Astrocyte (in vitro differentiated cells and primary cell): ENCODE results near the gene MAP1A. TPM values are rescaled to one million over a fixed set of nuclear protein-coding genes. Genes with fewer than 3 reads are reported as not detected.
A peak's percentile ranks its signal among the peaks of the same experiment; 100 is the strongest.

Source experiments
- DNase-seq: peaks from one replicate; pipeline ENCODE4 v3.0.0-alpha.2; 2010; ENCODE audit warnings: low read depth
- FAIRE-seq: peaks from 2 replicates; lab custom pipeline; 2011; peaks lifted over from hg19 to GRCh38; lab: Jason Lieb, UNC
- H2AFZ ChIP-seq: 2 replicates; pipeline ENCODE4 v1.6.0; 2012; ENCODE audit warnings: low read depth, low read length, inconsistent platforms
- H3K27ac ChIP-seq: 2 replicates; pipeline ENCODE4 v1.5.1; 2011; ENCODE audit warnings: low read depth, low read length, inconsistent platforms
- H3K27me3 ChIP-seq: 2 replicates; pipeline ENCODE4 v1.6.0; 2011; ENCODE audit warnings: low read length, inconsistent platforms; ENCODE audit not compliant: insufficient read depth
- H3K36me3 ChIP-seq: 2 replicates; pipeline ENCODE4 v1.5.1; 2011; ENCODE audit warnings: low read length, inconsistent platforms; ENCODE audit not compliant: insufficient read depth
- H3K4me1 ChIP-seq: 2 replicates; pipeline ENCODE4 v1.5.1; 2011; ENCODE audit warnings: low read length, inconsistent platforms; ENCODE audit not compliant: insufficient read depth
- H3K4me2 ChIP-seq: 2 replicates; pipeline ENCODE4 v1.6.0; 2012; ENCODE audit warnings: low read length, inconsistent platforms
- H3K4me3 ChIP-seq: 2 replicates; pipeline ENCODE4 v1.5.1; 2011; ENCODE audit warnings: low read depth, mild to moderate bottlenecking, low read length, inconsistent platforms; ENCODE audit not compliant: insufficient read depth
- H3K79me2 ChIP-seq: 2 replicates; pipeline ENCODE4 v1.6.0; 2012; ENCODE audit warnings: mild to moderate bottlenecking, low read length, inconsistent platforms; ENCODE audit not compliant: insufficient read depth
- H3K9ac ChIP-seq: 2 replicates; pipeline ENCODE4 v1.6.0; 2012; ENCODE audit warnings: mild to moderate bottlenecking, low read length, inconsistent platforms
- H3K9me3 ChIP-seq: 2 replicates; pipeline ENCODE4 v1.5.1; 2012; ENCODE audit warnings: low read depth, mild to moderate bottlenecking, low read length, inconsistent platforms; ENCODE audit not compliant: insufficient read depth
- H4K20me1 ChIP-seq: 2 replicates; pipeline ENCODE4 v1.6.0; 2012; ENCODE audit warnings: low read length, inconsistent platforms; ENCODE audit not compliant: insufficient read depth
- H3K27ac Mint-ChIP-seq: one replicate; pipeline ENCODE4 v1.8.0; 2021; ENCODE audit warnings: mild to moderate bottlenecking, mixed read lengths; ENCODE audit not compliant: unreplicated experiment
- H3K27me3 Mint-ChIP-seq: one replicate; pipeline ENCODE4 v1.8.0; 2021; ENCODE audit warnings: low read depth, mixed read lengths; ENCODE audit not compliant: unreplicated experiment
- H3K36me3 Mint-ChIP-seq: one replicate; pipeline ENCODE4 v1.8.0; 2021; ENCODE audit warnings: low read depth, mixed read lengths; ENCODE audit not compliant: unreplicated experiment
- H3K4me1 Mint-ChIP-seq: one replicate; pipeline ENCODE4 v1.8.0; 2021; ENCODE audit warnings: low read depth, mixed read lengths; ENCODE audit not compliant: unreplicated experiment
- H3K4me3 Mint-ChIP-seq: one replicate; pipeline ENCODE4 v1.8.0; 2021; ENCODE audit warnings: mild to moderate bottlenecking, moderate library complexity, mixed read lengths; ENCODE audit not compliant: unreplicated experiment
- H3K9me3 Mint-ChIP-seq: one replicate; pipeline ENCODE4 v1.8.0; 2021; ENCODE audit warnings: mild to moderate bottlenecking, mixed read lengths; ENCODE audit not compliant: unreplicated experiment
- EZH2 ChIP-seq: IDR thresholded peaks from 2 replicates; pipeline ENCODE4 v1.6.1; 2012; ENCODE audit warnings: mild to moderate bottlenecking, low read length, inconsistent platforms; ENCODE audit not compliant: insufficient read depth
- total RNA-seq: library from RNA; stranded (reverse); gene quantifications from 2 replicates; pipeline ENCODE4 v1.2.1, GENCODE V29; 2021
- TF ChIP-seq, protein P1 (sequence below): IDR thresholded peaks from 2 replicates; pipeline ENCODE4 v1.5.1; 2011; ENCODE audit warnings: low read depth, mild to moderate bottlenecking, inconsistent platforms, low read length, moderate library complexity; ENCODE audit not compliant: insufficient read depth

MAP1A gene
- total RNA-seq, 1 donor from 2014 or later, result 142 TPM

DNA sequence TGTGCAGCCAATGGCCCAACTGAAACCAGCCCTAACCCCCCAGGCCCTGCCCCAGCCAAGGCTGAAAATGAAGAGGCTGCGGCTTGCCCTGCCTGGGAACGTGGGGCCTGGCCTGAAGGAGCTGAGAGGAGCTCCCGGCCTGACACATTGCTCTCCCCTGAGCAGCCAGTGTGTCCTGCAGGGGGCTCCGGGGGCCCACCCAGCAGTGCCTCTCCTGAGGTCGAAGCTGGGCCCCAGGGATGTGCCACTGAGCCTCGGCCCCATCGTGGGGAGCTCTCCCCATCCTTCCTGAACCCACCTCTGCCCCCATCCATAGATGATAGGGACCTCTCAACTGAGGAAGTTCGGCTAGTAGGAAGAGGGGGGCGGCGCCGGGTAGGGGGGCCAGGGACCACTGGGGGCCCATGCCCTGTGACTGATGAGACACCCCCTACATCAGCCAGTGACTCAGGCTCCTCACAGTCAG is 11.2 kb downstream of the MAP1A start:
- Mint-ChIP-seq H3K27me3 (no peaks in the 10 kb centered on the region), H3K36me3 (peaks cover 52% of the 10 kb centered on the region), H3K4me1 (peaks cover 13% of the 10 kb centered on the region), H3K27ac (no peak overlapping the region), H3K4me3 (no peak overlapping the region), H3K9me3 (peaks cover 6% of the 10 kb centered on the region)
- Histone ChIP-seq H3K9me3 (no peaks in the 10 kb centered on the region), H3K36me3 (peaks cover 23% of the 10 kb centered on the region), H4K20me1 (peaks cover 39% of the 10 kb centered on the region), H3K27me3 (no peaks in the 10 kb centered on the region), H2AFZ (no peak overlapping the region), H3K4me3 (no peak overlapping the region), H3K4me2 (no peak overlapping the region), H3K27ac (no peak overlapping the region), H3K79me2 (no peaks in the 10 kb centered on the region), H3K9ac (no peak overlapping the region), H3K4me1 (no peaks in the 10 kb centered on the region)
- no peak for TF ChIP-seq EZH2
- TF ChIP-seq, protein P1, sequence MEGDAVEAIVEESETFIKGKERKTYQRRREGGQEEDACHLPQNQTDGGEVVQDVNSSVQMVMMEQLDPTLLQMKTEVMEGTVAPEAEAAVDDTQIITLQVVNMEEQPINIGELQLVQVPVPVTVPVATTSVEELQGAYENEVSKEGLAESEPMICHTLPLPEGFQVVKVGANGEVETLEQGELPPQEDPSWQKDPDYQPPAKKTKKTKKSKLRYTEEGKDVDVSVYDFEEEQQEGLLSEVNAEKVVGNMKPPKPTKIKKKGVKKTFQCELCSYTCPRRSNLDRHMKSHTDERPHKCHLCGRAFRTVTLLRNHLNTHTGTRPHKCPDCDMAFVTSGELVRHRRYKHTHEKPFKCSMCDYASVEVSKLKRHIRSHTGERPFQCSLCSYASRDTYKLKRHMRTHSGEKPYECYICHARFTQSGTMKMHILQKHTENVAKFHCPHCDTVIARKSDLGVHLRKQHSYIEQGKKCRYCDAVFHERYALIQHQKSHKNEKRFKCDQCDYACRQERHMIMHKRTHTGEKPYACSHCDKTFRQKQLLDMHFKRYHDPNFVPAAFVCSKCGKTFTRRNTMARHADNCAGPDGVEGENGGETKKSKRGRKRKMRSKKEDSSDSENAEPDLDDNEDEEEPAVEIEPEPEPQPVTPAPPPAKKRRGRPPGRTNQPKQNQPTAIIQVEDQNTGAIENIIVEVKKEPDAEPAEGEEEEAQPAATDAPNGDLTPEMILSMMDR, result no peak
- DNase-seq, result no peak
- FAIRE-seq, result no peak

DNA sequence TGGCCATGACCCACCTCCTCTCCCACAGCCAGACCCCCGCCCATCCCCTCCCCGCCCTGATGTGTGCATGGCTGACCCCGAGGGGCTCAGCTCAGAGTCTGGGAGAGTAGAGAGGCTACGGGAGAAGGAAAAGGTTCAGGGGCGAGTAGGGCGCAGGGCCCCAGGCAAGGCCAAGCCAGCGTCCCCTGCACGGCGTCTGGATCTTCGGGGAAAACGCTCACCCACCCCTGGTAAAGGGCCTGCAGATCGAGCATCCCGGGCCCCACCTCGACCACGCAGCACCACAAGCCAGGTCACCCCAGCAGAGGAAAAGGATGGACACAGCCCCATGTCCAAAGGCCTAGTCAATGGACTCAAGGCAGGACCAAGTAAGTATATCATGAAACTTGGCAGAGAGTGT is 11.7 kb downstream of the MAP1A start:
- Histone ChIP-seq H2AFZ (no peak overlapping the region), H3K79me2 (no peaks in the 10 kb centered on the region), H3K27me3 (no peaks in the 10 kb centered on the region), H3K27ac (no peak overlapping the region), H3K4me3 (no peak overlapping the region), H3K36me3 (peaks cover 18% of the 10 kb centered on the region), H3K9me3 (no peaks in the 10 kb centered on the region), H3K4me1 (no peaks in the 10 kb centered on the region), H3K9ac (no peak overlapping the region), H3K4me2 (no peak overlapping the region), H4K20me1 (peaks cover 34% of the 10 kb centered on the region)
- DNase-seq (no peak), FAIRE-seq (no peak)
- Mint-ChIP-seq H3K36me3 (peaks cover 51% of the 10 kb centered on the region), H3K4me3 (no peak overlapping the region), H3K4me1 (peaks cover 13% of the 10 kb centered on the region), H3K9me3 (peaks cover 4% of the 10 kb centered on the region), H3K27me3 (no peaks in the 10 kb centered on the region), H3K27ac (no peak overlapping the region)
- TF ChIP-seq, protein P1, result no peak
- TF ChIP-seq EZH2, result no peak

DNA sequence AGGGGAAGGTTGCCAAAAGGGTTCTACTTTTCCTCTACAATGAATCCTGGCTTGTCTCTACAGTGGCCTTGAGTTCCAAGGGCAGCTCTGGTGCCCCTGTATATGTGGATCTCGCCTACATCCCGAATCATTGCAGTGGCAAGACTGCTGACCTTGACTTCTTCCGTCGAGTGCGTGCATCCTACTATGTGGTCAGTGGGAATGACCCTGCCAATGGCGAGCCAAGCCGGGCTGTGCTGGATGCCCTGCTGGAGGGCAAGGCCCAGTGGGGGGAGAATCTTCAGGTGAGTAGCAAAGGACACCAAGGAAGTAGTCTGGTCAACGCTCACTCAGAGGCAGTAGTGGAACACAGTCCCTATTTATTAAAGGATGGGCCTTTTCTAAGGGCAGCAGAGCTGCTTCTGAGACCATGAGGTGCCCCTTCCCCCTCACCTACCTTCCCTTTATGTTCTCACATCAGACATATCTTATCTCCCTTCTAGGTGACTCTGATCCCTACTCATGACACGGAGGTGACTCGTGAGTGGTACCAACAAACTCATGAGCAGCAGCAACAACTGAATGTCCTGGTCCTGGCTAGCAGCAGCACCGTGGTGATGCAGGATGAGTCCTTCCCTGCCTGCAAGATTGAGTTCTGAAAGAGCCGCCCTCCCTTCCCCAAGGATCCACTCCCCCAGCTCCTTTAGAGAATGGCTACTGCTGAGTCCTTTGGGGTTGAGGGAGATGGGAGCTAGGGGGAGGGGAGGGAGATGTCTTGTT is 12.4 kb downstream of the MAP1A start:
- H3K9me3 Mint-ChIP-seq, result peaks cover 2% of the 10 kb centered on the region
- peaks cover 46% of the 10 kb centered on the region for H3K36me3 Mint-ChIP-seq
- H3K4me3 ChIP-seq, result no peak overlapping the region
- TF ChIP-seq, protein P1, result no peak
- no peak for TF ChIP-seq EZH2
- peak overlapping the region; percentile 26 for H3K27ac Mint-ChIP-seq
- H3K4me1 Mint-ChIP-seq, result peaks cover 13% of the 10 kb centered on the region
- no peak overlapping the region for H3K27ac ChIP-seq
- H3K79me2 ChIP-seq, result no peaks in the 10 kb centered on the region
- H3K4me3 Mint-ChIP-seq, result peak overlapping the region; percentile 37
- peaks cover 13% of the 10 kb centered on the region for H3K36me3 ChIP-seq
- no peaks in the 10 kb centered on the region for H3K27me3 ChIP-seq
- H2AFZ ChIP-seq, result no peak overlapping the region
- peaks cover 27% of the 10 kb centered on the region for H4K20me1 ChIP-seq
- no peaks in the 10 kb centered on the region for H3K4me1 ChIP-seq
- no peak overlapping the region for H3K9ac ChIP-seq
- no peaks in the 10 kb centered on the region for H3K9me3 ChIP-seq
- H3K27me3 Mint-ChIP-seq, result no peaks in the 10 kb centered on the region
- FAIRE-seq (no peak), DNase-seq (no peak)
- H3K4me2 ChIP-seq, result no peak overlapping the region
